ENCODE results near the gene PALMD.

Gene PALMD

DNA sequence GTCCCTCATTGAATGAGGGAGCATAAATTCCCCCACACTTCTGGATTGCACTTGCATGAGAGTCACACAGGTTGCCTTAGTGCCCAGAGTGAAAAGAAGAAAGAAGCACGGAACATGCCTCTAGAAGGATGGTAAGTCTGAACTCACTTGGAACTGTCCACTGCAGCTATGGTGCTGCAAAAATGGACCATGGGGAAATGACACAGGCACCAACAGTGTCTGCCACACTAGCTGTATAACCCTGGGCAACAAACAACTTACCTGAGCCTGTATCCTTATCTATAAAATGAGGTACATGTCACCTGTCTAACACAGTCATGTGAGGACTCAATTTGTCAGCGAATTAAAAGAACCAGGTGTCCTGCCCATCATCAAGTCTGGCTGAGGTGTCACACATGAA is 50.7 kb downstream of the PALMD start:
- no peak for DNase-seq (ENCODE audit: low spot score)

DNA sequence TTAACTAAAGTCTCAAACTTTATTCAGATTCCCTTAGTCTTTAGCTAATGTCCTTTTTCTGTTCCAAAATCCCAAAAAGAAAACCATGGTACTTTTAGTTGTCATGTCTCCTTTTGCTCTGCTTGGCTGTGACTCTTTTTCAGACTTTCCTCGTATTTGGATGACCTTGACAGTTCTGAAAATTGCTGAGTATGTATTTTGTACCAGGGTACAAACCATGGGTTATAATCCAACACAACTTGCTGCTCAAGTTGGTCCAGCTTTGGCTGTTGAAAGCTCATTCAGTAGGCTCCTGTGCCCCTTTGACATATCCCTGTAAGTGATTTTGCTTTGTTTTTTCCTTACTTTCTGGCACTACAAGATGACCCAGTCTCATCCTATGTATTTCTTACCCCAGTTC is 51.7 kb downstream of the PALMD start:
- DNase-seq (ENCODE audit: low spot score), result no peak

GRCh38 chr1:99700020-99700419 is 54.1 kb downstream of the PALMD start:
- no peak for DNase-seq (ENCODE audit: low spot score)

GRCh38 chr1:99702221-99702620 is 56.3 kb downstream of the PALMD start:
- DNase-seq (ENCODE audit: low spot score), result no peak

GRCh38 chr1:99704356-99704816 is 58.5 kb downstream of the PALMD start:
- DNase-seq (ENCODE audit: low spot score), result no peak

GRCh38 chr1:99705385-99705784 is 59.5 kb downstream of the PALMD start:
- DNase-seq (ENCODE audit: low spot score), result no peak

- DNase-seq (ENCODE audit: low spot score), result peak; percentile 66
Measured at GRCh38 chr1:99707535-99708142, 61.7 kb downstream of the PALMD start.

DNA sequence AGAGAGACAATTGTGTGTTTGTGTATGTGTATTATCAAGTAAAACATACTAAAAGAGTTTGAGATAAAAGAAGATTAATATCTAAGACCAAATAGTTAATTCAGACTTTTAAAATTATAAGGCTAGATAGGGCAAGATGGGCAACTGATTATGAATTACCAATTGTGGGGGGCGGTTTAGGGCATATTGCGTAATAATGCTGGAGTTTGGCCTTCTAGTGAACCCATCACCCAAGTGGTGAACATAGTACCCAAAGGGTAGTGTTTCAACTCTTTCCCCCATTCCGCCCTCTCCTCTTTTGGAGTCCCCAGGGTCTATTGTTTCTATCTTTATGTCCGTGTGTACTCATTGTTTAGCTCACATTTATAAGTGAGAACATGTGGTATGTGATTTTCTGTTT is 65.1 kb downstream of the PALMD start:
- DNase-seq (ENCODE audit: low spot score), result no peak

DNA sequence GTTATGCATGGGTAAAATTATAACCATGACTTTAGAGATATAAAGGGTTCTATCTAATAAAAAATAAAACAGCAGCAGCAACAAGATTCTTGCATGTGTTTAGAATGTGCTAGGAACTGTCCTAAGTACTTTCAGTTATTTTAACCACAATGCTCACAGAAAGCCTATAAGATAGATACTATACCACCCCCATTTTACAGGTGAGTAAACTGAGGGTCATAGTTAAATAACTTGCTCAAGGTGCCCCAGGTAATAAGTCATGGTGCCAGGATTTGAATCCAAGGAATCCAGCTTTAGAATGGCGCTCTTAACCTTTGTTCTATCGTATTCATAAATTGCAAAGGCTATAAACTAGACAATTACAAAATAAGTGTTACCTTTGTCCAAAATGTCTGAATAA is 67.1 kb downstream of the PALMD start:
- DNase-seq (ENCODE audit: low spot score), result no peak

DNA sequence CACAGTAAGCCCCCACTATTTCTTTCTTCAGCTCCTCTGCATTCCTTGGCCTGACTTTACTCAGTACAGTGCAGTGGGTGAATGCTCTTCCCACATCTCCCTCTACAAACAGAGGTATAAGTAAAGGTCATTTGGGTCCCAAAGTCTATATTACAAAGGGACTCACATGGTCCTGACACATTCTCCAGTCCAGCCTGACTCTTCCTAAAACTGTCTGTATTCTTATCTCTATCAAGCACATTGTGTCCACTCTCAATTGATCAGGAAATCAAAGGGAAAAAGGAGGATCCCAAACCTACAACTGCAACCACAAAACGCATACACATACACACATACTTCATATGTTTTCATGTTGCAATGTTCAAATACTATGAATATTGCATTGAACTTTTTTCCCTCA is 71.1 kb downstream of the PALMD start:
- DNase-seq (ENCODE audit: low spot score), result no peak

GRCh38 chr1:99723251-99723650 is 77.3 kb downstream of the PALMD start:
- DNase-seq (ENCODE audit: low spot score), result no peak

- no peak for DNase-seq (ENCODE audit: low spot score)
Measured at GRCh38 chr1:99725996-99726395, 80.1 kb downstream of the PALMD start.

DNA sequence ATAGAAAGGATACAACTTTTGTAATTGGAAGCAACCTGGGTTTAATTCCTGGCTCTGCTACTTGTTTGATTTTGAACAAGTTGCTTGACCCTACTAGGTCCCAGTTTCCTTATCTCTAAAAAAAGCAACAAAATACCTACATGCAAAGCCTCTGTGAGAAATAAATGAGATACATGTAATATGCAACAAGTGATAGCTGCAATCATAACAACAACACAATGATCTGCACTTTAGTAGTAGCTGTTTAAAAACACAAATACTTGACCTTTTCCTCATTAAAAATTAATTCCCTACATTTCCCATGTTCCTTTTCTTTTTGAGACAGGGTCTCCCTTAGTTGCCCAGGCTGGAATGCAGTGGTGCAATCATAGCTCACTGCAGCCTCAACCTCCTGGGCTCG is 80.5 kb downstream of the PALMD start:
- DNase-seq (ENCODE audit: low spot score), result no peak

DNA sequence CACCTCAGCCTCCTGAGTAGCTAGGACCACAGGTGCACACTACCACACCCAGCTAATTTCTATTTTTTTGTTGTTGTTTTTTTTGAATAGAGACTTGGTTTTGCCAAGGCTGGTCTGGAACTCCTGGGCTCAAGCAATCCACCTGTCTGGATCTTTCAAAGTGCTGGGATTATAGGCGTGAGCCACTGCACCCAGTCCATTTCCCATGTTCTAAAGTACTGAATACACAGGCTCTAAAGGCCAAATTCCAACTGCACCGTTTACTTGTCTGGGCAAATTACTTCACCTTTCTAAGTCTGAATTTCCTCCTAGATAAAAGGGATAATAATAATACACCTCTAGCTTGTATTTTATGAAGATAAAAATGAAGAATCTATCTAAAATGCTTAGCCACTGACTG is 80.9 kb downstream of the PALMD start:
- no peak for DNase-seq (ENCODE audit: low spot score)

DNA sequence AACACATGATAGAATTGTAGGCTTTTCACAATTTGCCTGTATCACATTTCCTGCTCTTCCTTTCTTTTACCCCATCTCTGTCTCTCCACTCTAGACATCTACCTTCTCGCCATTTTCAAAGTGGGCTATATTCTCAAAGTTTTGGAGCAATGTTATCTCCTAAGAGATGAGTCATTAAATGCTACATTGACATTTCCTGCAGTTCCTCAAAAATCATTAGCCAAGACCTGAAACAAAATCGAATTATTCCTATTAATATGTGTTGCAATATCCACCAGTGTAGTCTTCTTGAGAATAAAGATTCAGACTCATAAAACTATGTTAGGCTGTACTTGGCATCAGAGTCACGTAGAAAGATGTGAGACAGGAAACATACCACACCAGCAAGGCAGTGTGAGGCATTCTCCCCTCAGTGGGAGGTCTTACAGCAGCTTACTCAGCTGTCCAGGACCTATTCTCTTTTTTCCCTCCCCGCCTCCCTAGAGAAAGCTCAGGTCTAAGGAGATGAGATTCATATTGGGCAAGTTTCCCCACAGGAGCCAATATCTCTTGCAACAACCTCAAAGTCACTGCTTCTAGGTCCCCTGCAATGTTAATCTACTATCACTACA is 81.8 kb downstream of the PALMD start:
- no peak for DNase-seq (ENCODE audit: low spot score)

GRCh38 chr1:99728494-99729235 is 82.8 kb downstream of the PALMD start:
- no peak for DNase-seq (ENCODE audit: low spot score)

GRCh38 chr1:99731384-99731783 is 85.5 kb downstream of the PALMD start:
- DNase-seq (ENCODE audit: low spot score), result no peak

- DNase-seq (ENCODE audit: low spot score), result no peak
Measured at GRCh38 chr1:99735852-99736251, 89.9 kb downstream of the PALMD start.

DNA sequence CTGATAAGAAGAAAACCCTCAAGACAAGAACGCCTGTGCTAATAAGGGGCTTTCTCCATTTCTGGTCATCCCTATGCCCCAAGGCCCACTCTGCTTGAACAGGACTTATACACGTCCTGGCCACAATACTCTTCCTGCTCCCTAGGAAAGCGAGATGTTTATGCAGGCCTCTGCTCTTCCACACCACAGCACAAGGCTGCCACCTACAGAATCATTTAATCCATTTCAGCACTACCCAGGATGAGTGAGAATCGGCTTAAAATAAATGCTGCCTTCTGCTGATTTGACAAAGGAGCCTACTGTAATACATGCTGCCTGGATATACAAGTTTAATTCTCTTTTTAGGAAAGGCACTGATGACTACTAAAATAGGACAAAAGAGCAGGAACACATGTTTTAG is 91.1 kb downstream of the PALMD start:
- DNase-seq (ENCODE audit: low spot score), result peak; percentile 51

DNA sequence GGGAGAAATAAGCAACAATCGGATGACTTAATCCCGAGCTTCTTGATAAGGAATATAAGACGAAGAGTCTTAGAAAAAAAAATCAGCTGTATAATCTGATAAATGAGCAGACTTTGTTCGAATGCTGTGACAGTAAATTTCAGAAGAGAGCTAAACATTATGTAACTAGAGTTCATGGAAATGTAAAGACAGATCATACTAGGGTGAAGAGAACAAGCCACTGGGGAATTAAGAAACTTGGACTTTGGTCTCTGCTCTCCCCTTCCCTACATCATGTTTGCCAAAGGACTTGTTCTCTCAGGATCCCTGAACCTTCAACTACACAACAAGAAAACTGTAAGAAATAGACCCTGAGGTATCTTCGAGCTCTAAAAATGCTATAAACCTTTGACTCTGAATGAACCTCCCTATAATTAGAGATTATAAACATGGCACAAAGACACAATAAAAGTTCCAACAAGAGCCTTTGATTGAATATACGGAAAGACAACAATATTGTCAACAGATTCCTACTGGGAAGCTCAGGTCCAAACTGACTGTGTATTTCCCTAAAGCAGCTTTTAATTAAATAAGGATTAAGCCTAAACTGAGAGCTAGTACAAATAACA is 93.0 kb downstream of the PALMD start:
- DNase-seq (ENCODE audit: low spot score), result no peak

- no peak for DNase-seq (ENCODE audit: low spot score)
Measured at GRCh38 chr1:99740141-99740540, 94.2 kb downstream of the PALMD start.
